ENCODE results near the gene ZKSCAN2. TPM values are rescaled to one million over a fixed set of nuclear protein-coding genes. Genes with fewer than 3 reads are reported as not detected.

Gene ZKSCAN2
- 13.7 and 18.9 TPM in 2 replicates for total RNA-seq (2011; cell fraction: chromatin; rRNA removed; ENCODE audit: low replicate concordance)
- total RNA-seq (2011; cell fraction: nucleolus; rRNA removed): 10.3 and 12.2 TPM in 2 replicates
- 11.8 and 13.6 TPM in 2 replicates for total RNA-seq (2011; cell fraction: nucleoplasm; rRNA removed)
- total RNA-seq (2014; rRNA removed): 3.6 and 4.9 TPM in 2 replicates
- 6.0 and 6.9 TPM in 2 replicates for total RNA-seq (2014; rRNA removed; fragmentation: Illumina TruSeq; extraction: Trizol)
- 6.7 and 6.8 TPM in 2 replicates for total RNA-seq (2015; rRNA removed; fragmentation: Illumina TruSeq; extraction: Trizol)
- 8.9 and 9.5 TPM in 2 replicates for total RNA-seq (2021)
- polyA plus RNA-seq (2011; rRNA removed): 2.7 and 4.2 TPM in 2 replicates
- polyA plus RNA-seq (2011; cell fraction: cytosol; rRNA removed): 2.2 and 2.3 TPM in 2 replicates
- polyA plus RNA-seq (2011; cell fraction: nucleus; rRNA removed): 4.0 and 4.6 TPM in 2 replicates
- polyA plus RNA-seq (2012): 3.0 and 3.4 TPM in 2 replicates
- 5.4 and 5.8 TPM in 2 replicates for polyA plus RNA-seq (2014; fragmentation: Illumina TruSeq; extraction: Trizol)
- polyA plus RNA-seq (2014; fragmentation: Nextera tagmentation; extraction: Ambion mirVana): 1 to 10 TPM; 1.3 to 1.9 TPM
- 3.0 and 3.4 TPM in 2 replicates for polyA plus RNA-seq (2014; rRNA removed)
- 14.0 and 14.5 TPM in 2 replicates for polyA minus RNA-seq (2011; rRNA and poly(A)+ RNA removed)
- polyA minus RNA-seq (2011; cell fraction: cytosol; rRNA and poly(A)+ RNA removed): 7.1 and 8.5 TPM in 2 replicates
- polyA minus RNA-seq (2011; cell fraction: nucleus; rRNA and poly(A)+ RNA removed): 7.4 and 13.3 TPM in 2 replicates
- Bru-seq, nascent RNA: percentile 67 among the genes with signal in this experiment
- percentile 75 among the genes with signal in this experiment for BruChase-seq, experiment 1, labeled RNA remaining after a 2-hour chase
- percentile 79 among the genes with signal in this experiment for BruChase-seq, experiment 2, labeled RNA remaining after a 6-hour chase
- long read RNA-seq, experiment 1, full-length matches to known transcripts: 1 of 29 reads
- long read RNA-seq, experiment 1, partial matches to known transcripts: 3 of 29 reads
- long read RNA-seq, experiment 1, other reads (novel, unspliced or antisense): 25 of 29 reads
- long read RNA-seq, experiment 2, full-length matches to known transcripts: 2 of 6 reads
- long read RNA-seq, experiment 2, partial matches to known transcripts: 1 of 6 reads
- long read RNA-seq, experiment 2, other reads (novel, unspliced or antisense): 3 of 6 reads
- long read RNA-seq, experiment 3, partial matches to known transcripts: 0 of 1 reads
- long read RNA-seq, experiment 3, other reads (novel, unspliced or antisense): 1 of 1 reads

- ChIA-PET POLR2A (interaction anchor here (1.2 to 5.5 kb wide), 2 partner anchors 13 to 15 kb away, joined by 5 to 40 read pairs; no protein-coding TSS in a partner anchor), CTCF (ENCODE audit: low intra/inter-chr PET ratio) (no interaction called here)
- H3K9me3 ChIP-seq (replicated peaks; ENCODE audit: control insufficient read depth, insufficient read depth, low read depth, low read length): no peaks in the 10 kb centered on the region
- peak within 1 kb of the TSS; percentile 98 for H3K27ac ChIP-seq (ENCODE audit: extremely low read depth, low read depth, low read length)
- intact Hi-C loops (cut with micrococcal nuclease) (no loop called here), in situ Hi-C loops (cut with MboI) (no loop called here)
- H3K4me2 ChIP-seq (ENCODE audit: insufficient read depth, low read length): peak within 1 kb of the TSS; percentile 95
- peaks cover 62% of the 10 kb centered on the region for H3K79me2 ChIP-seq (ENCODE audit: control insufficient read depth, insufficient read depth, low read length)
- peak; percentile 93 to 94 (median 94) for DNase-seq (ENCODE audit: extremely low read depth in 1 of 4, low spot score in 3 of 4)
- H3K36me3 ChIP-seq (ENCODE audit: control insufficient read depth, insufficient read depth, low read length): peaks cover 39% of the 10 kb centered on the region; the same call in 2 of the 3 replicates
- peak within 1 kb of the TSS; percentile 98 for H2AFZ ChIP-seq (ENCODE audit: low read depth, low read length)
- H3K4me3 ChIP-seq: peak within 1 kb of the TSS; percentile 59
- peak; percentile 94 for ATAC-seq
- peak; percentile 59 for FAIRE-seq
- BruUV-seq (replicated peaks): no TSS peak
- no peaks in the 10 kb centered on the region for H3K9me1 ChIP-seq (ENCODE audit: control insufficient read depth, insufficient read depth, low read length)
- H3K9ac ChIP-seq (ENCODE audit: insufficient read depth in 1 of 2, low read depth in 2 of 2, low read length in 2 of 2): peak within 1 kb of the TSS; percentile 97 to 100
- under 1% methylated on average over 29 of the region's 69 CpGs for WGBS (ENCODE audit: insufficient coverage, low coverage, missing lambda C conversion rate)
- H3K4me1 ChIP-seq (replicated peaks in 1 of 2; ENCODE audit: control insufficient read depth in 2 of 2, insufficient read depth in 2 of 2, low read length in 2 of 2): peaks cover 7 to 19% of the 10 kb centered on the region in 2 experiments; a peak in 4 of 5 replicates
- no peaks in the 10 kb centered on the region for H3K27me3 ChIP-seq (ENCODE audit: control insufficient read depth in 2 of 2, insufficient read depth in 2 of 2, low read length in 2 of 2)
- H4K20me1 ChIP-seq (replicated peaks; ENCODE audit: control insufficient read depth, insufficient read depth, low read length): peaks cover 18% of the 10 kb centered on the region
- TF ChIP-seq HNRNPUL1 (IDR thresholded peaks at IDR 0.05; ENCODE audit: low read length) (no peak), EGR1 (conservative IDR thresholded peaks at IDR 0.05) (peak; percentile 79), ZNF311 (CRISPR knock-in tag; IDR thresholded peaks at IDR 0.05) (0 out of 2 replicates have a peak, but pooled peaks have one; percentile 24), E2F6 (IDR thresholded peaks at IDR 0.05; ENCODE audit: borderline replicate concordance in 1 of 2, extremely low read depth in 1 of 2, insufficient read depth in 1 of 2, insufficient read length in 1 of 2, low read depth in 1 of 2, low read length in 1 of 2, poor library complexity in 1 of 2, severe bottlenecking in 1 of 2) (peak in 1 of 2 experiments; percentile 82), YY1 (IDR thresholded peaks at IDR 0.05; ENCODE audit: borderline replicate concordance in 1 of 3, control insufficient read depth in 1 of 3, extremely low read depth in 1 of 3, insufficient read depth in 3 of 3, insufficient read length in 1 of 3, insufficient replicate concordance in 2 of 3, low read depth in 1 of 3, low read length in 2 of 3) (peak in 2 of 3 experiments; percentile 7 to 41), ZNF77 (CRISPR knock-in tag; IDR thresholded peaks at IDR 0.05) (no peak), ZNF175 (CRISPR knock-in tag; IDR thresholded peaks at IDR 0.05; ENCODE audit: low read depth) (peak; percentile 70; the same call in 1 of the 2 replicates), KDM2B (CRISPR knock-in tag; IDR thresholded peaks at IDR 0.05) (peak; percentile 73; the same call in 1 of the 2 replicates), CXXC5 (CRISPR knock-in tag; IDR thresholded peaks at IDR 0.05) (peak; percentile 85), NONO (IDR thresholded peaks at IDR 0.05; ENCODE audit: low read depth in 2 of 2, low read length in 1 of 2) (peak; percentile 59 to 94), ZBTB5 (IDR thresholded peaks at IDR 0.05) (no peak)
Observed at GRCh38 chr16:25257470-25257955, at the start of gene ZKSCAN2. Gene ZKSCAN2, minus strand, starts transcription at chr16:25257845. Its CDS starts 718 bp downstream, at chr16:25257127.
